Activated CD8-positive, alpha-beta memory T cell treated with anti-CD3 and anti-CD28 coated beads for 4 hours (primary cell): ENCODE data around the gene YOD1.
A peak's percentile ranks its signal among the peaks of the same experiment; 100 is the strongest.
"Not testable (repeated sequence)": the region's sequence is repeated elsewhere in the genome, so short reads cannot be mapped to it uniquely, and the experiment has no call there.

Experiments used
- DNase-seq, 2 donors: peaks; one replicate each; pipeline ENCODE4 v3.0.0-alpha.2; 2020; ENCODE audit warnings: low read depth in 2 of 2

The YOD1 gene

GRCh38 chr1:207049974-207050391 is 1.0 kb downstream of the YOD1 start:
- DNase-seq: peak in 1 of 2 donors; percentile 37

GRCh38 chr1:207049514-207049913 is 1.5 kb downstream of the YOD1 start:
- DNase-seq: no peak

- DNase-seq: no peak
Measured at GRCh38 chr1:207049054-207049453, 2.0 kb downstream of the YOD1 start.

GRCh38 chr1:207048041-207048440 is 3.0 kb downstream of the YOD1 start:
- no peak for DNase-seq

GRCh38 chr1:207047505-207047904 is 3.5 kb downstream of the YOD1 start:
- DNase-seq: no peak

- no peak for DNase-seq
Measured at GRCh38 chr1:207045453-207045852, 5.6 kb downstream of the YOD1 start.

- not testable (repeated sequence) for DNase-seq
Measured at GRCh38 chr1:207041397-207041796, 9.6 kb downstream of the YOD1 start.

- no peak for DNase-seq
Measured at GRCh38 chr1:207040181-207040533, 10.9 kb downstream of the YOD1 start.

GRCh38 chr1:207039380-207040180 is 11.4 kb downstream of the YOD1 start:
- DNase-seq: no peak

GRCh38 chr1:207036865-207037264 is 14.1 kb downstream of the YOD1 start:
- DNase-seq: no peak

- no peak for DNase-seq
Measured at GRCh38 chr1:207035877-207036551, 15.0 kb downstream of the YOD1 start.

GRCh38 chr1:207034998-207035397 is 16.0 kb downstream of the YOD1 start:
- no peak for DNase-seq

- DNase-seq: no peak
Measured at GRCh38 chr1:207034208-207034607, 16.8 kb downstream of the YOD1 start.

- no peak for DNase-seq
Measured at GRCh38 chr1:207033302-207033701, 17.7 kb downstream of the YOD1 start.

GRCh38 chr1:207032528-207033017 is 18.4 kb downstream of the YOD1 start, which contains the start of gene C1orf116:
C1orf116 (minus strand) TSS chr1:207032756; CDS start chr1:207027598, 5,158 bp downstream.
- no peak for DNase-seq

GRCh38 chr1:207031632-207032264 is 19.3 kb downstream of the YOD1 start:
- DNase-seq: no peak

GRCh38 chr1:207031016-207031415 is 20.0 kb downstream of the YOD1 start:
- no peak for DNase-seq

GRCh38 chr1:207030522-207031009 is 20.4 kb downstream of the YOD1 start:
- DNase-seq: no peak

- no peak for DNase-seq
Measured at GRCh38 chr1:207029701-207030521, 21.1 kb downstream of the YOD1 start.

- DNase-seq: no peak
Measured at GRCh38 chr1:207028884-207029650, 21.9 kb downstream of the YOD1 start.

- no peak for DNase-seq
Measured at GRCh38 chr1:207027921-207028320, 23.1 kb downstream of the YOD1 start.
